ENCODE results near the gene SLC8A2. TPM values are rescaled to one million over a fixed set of nuclear protein-coding genes. Genes with fewer than 3 reads are reported as not detected.
A peak's percentile ranks its signal among the peaks of the same experiment; 100 is the strongest.

Gene SLC8A2
- total RNA-seq, 2 experiments from 2014 or later: not detected

DNA sequence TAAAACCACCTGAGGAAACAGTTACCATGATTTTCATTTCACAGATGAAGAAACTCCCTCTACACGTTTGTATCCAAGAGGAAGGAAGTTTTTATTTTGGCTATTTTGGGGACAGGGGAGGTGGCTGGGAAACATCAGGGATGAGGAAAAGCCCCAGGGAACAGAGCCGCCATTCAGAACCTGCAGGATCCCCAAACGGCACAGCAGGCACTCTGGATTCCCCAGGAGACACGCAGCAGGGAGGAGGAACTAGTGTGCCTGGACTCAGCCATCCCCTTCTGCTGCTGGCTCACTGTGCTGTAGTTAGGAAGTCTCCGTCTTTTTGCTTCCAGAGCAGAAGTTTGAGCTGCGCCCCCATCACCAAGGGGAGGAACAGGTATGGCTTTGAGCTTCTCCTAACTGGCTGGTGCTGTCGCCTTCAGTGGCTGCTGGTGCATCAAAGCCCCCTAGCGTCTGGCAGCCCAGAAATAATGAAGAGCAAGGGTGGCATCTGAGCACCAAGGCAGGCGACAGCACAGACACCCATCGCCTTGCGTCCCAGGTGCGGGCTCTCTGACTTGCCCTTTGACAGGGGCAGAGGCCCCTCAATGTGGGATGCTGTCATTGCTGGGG is 38.9 kb upstream of the SLC8A2 start:
- Mint-ChIP-seq H3K4me1 (peaks cover 55% of the 10 kb centered on the region), H3K27me3 (no peaks in the 10 kb centered on the region), H3K36me3 (ENCODE audit: low read depth) (peaks cover 18% of the 10 kb centered on the region), H3K4me3 (no peak overlapping the region), H3K27ac (peak overlapping the region; percentile 60), H3K9me3 (no peaks in the 10 kb centered on the region)
- DNase-seq: no peak
- CTCF ChIA-PET: interaction anchor here (0.6 to 5.0 kb wide), 6 partner anchors 8 to 27 kb away, joined by 3 to 17 read pairs (median 3); partner anchors contain the start of gene KPTN
- POLR2A ChIA-PET: interaction anchor here (0.7 kb wide), 1 partner anchor 12 kb away, joined by 3 read pairs; no protein-coding TSS in a partner anchor

DNA sequence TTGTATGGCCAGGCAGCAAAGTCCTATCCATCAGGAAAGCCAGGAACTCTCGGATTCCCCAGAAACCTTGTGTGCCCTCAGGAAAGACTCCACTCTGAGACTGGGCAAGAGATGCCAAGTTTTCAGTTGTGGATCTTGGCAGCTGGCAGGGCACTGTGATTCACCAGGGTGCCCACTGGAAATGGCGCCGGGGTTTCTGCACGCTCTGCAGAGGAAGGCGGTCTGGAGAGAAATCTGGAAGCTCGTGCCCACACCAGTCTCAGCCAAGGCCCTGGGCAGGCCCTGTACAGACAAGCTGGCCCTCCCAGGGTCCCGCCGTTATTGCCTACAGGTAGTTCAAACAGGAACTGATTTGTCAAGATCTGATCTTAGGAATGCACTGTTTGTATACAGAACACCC is 38.3 kb upstream of the SLC8A2 start:
- peak overlapping the region; percentile 60 for H3K27ac Mint-ChIP-seq
- H3K4me1 Mint-ChIP-seq: peaks cover 52% of the 10 kb centered on the region
- POLR2A ChIA-PET: interaction anchor here (0.5 to 0.7 kb wide), 2 partner anchors 11 to 39 kb away, joined by 3 read pairs; no protein-coding TSS in a partner anchor
- peaks cover 19% of the 10 kb centered on the region for H3K36me3 Mint-ChIP-seq (ENCODE audit: low read depth)
- CTCF ChIA-PET: interaction anchor here (1.2 to 5.0 kb wide), 2 partner anchors 20 to 26 kb away, joined by 3 to 17 read pairs; partner anchors contain the start of gene KPTN
- DNase-seq: no peak
- H3K27me3 Mint-ChIP-seq: no peaks in the 10 kb centered on the region
- H3K4me3 Mint-ChIP-seq: no peak overlapping the region
- H3K9me3 Mint-ChIP-seq: no peaks in the 10 kb centered on the region

DNA sequence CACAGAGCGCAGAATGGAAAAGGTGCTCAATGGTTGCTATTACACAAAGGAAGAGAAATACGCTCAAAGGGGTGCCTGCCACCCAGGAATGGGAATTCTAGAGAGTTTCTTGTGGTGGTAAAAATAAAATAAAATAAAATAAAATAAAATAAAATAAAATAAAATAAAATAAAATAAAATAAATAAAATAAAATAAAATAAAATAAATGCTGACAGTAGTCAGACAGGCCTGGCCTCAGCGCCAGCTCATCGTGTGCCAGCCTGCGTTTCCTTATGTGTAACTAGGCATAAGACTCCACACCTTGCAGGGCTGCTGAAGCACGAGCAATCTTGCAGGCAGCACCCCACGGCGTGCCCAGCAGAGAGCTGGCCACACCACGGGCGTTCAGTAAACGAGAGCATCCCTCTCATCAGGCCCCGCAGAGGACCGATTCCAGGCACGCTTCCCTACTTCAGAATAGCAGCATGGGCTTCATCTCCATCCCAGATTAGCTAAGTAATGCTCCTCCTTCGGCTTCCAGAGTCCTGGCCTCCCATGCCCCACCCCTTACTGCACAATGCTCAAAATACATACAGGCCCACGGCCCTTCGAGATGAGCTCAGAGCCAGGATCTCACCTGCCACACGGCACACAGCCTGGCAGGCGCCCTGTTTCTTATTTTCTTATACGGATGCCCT is 37.6 kb upstream of the SLC8A2 start:
- peaks cover 15% of the 10 kb centered on the region for H3K36me3 Mint-ChIP-seq (ENCODE audit: low read depth)
- no peaks in the 10 kb centered on the region for H3K9me3 Mint-ChIP-seq
- no peak overlapping the region for H3K27ac Mint-ChIP-seq
- H3K4me1 Mint-ChIP-seq: peaks cover 49% of the 10 kb centered on the region
- ChIA-PET CTCF (interaction anchor here (0.5 to 1.2 kb wide), 2 partner anchors 19 to 669 kb away, joined by 3 to 5 read pairs; no protein-coding TSS in a partner anchor), POLR2A (no interaction called here)
- H3K4me3 Mint-ChIP-seq: no peak overlapping the region
- DNase-seq: no peak
- no peaks in the 10 kb centered on the region for H3K27me3 Mint-ChIP-seq

DNA sequence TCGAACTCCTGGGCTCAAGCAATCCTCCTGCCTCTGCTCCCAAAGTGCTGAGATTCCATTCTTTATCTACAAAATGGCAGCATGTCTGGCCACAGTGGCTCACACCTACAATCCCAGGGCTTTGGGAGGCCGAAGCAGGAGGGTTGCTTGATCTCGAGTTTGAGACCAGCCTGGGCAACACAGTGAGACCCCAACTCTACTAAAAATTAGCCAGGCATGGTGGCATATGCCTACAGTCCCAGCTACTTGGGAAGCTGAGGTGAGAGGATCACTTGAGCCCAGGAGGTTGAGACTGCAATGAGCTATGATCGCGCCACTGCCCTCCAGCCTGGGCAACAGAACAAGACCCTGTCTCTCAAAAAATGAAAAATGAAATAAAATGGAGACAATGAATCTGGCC is 37.0 kb upstream of the SLC8A2 start:
- DNase-seq: no peak
- POLR2A ChIA-PET: no interaction called here
- Mint-ChIP-seq H3K4me1 (peaks cover 45% of the 10 kb centered on the region), H3K27ac (no peak overlapping the region), H3K27me3 (no peaks in the 10 kb centered on the region), H3K36me3 (ENCODE audit: low read depth) (peaks cover 12% of the 10 kb centered on the region), H3K9me3 (no peaks in the 10 kb centered on the region), H3K4me3 (no peak overlapping the region)
- CTCF ChIA-PET: interaction anchor here (0.6 kb wide), 2 partner anchors 52 to 213 kb away, joined by 3 read pairs; no protein-coding TSS in a partner anchor

DNA sequence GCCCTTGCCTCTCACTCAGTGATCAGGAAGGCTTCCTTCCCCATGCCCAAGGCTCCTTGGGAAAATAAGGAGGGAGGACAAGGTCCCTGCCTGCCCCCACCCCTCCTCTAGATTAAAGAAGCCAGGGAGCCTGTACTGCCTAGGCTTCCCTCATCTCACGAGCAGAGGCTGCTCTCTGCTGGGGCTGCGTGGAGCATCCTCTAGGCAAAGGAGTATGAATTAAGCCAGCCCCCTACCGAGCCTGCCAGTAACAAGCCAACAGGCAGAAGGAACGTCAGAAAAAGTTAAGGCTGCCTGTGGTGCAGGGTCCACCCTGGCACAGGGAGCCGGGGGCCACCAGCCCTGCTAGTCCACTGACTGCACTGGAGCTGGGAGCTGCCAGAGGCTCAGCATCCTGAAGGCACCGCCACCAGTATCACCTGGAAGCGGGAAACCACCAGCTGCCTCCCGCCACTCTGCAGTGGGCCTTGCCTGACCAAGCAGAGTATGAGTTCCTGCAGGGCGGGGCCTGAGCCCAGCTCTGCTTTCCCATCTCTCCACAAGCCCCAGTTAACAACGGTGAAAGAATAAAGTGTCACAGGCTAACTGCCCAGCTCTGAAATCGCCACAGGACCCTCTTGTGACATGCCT is 36.3 kb upstream of the SLC8A2 start:
- no peaks in the 10 kb centered on the region for H3K27me3 Mint-ChIP-seq
- H3K4me1 Mint-ChIP-seq: peaks cover 40% of the 10 kb centered on the region
- ChIA-PET POLR2A (no interaction called here), CTCF (interaction anchor here (0.6 to 1.2 kb wide), 4 partner anchors 24 to 214 kb away, joined by 3 read pairs; partner anchors contain the start of gene KPTN)
- peak overlapping the region; percentile 5 for H3K27ac Mint-ChIP-seq
- peaks cover 14% of the 10 kb centered on the region for H3K36me3 Mint-ChIP-seq (ENCODE audit: low read depth)
- H3K4me3 Mint-ChIP-seq: no peak overlapping the region
- no peak for DNase-seq
- H3K9me3 Mint-ChIP-seq: no peaks in the 10 kb centered on the region

DNA sequence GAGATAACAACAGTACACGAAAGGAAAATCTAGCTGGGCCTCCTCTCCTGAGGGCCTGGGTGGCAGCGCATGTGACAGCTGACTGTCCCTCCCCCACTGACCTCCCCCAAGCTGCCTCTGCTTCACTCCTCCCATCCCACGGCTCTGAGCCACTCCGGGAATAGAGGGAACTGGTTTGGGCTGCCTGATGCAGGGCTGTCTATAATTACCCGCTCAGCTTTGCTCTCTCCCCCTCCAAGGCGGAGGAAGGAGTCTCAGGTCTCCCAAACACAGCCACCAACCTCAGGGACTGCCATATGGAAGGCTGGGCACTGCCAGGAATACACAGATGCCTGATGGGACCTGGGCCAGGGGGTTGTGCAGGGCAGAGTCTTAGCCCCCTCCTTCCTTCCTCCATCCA is 35.3 kb upstream of the SLC8A2 start:
- H3K4me3 Mint-ChIP-seq: no peak overlapping the region

DNA sequence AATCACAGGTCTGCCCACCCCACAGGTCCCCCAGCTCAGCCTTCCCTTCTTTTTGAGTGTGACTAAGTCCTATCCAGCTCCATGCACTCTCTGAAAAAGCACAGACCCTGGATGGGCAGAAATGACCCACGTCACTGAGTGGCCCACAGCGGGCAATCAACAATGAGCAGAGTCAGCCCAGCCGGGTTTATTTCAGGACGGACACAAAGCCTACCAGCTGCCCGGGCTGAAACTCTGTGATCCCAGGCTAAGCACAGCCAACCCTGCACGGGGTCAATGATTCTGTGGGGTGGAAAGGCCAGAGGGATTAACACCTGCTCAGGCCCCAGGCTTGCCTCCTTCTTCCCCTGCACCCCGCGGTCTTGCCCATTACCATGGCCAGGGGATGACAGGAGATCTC is 34.8 kb upstream of the SLC8A2 start:
- Mint-ChIP-seq H3K4me3 (no peak overlapping the region), H3K27me3 (no peaks in the 10 kb centered on the region), H3K4me1 (peaks cover 24% of the 10 kb centered on the region), H3K9me3 (no peaks in the 10 kb centered on the region), H3K36me3 (ENCODE audit: low read depth) (peaks cover 21% of the 10 kb centered on the region), H3K27ac (no peak overlapping the region)
- no peak for DNase-seq
- CTCF ChIA-PET: interaction anchor here (1.6 kb wide), 1 partner anchor 9 kb away, joined by 4 read pairs; no protein-coding TSS in a partner anchor
- POLR2A ChIA-PET: no interaction called here

More for the DNA sequence above, 35.3 kb upstream of the SLC8A2 start:
- no peaks in the 10 kb centered on the region for H3K27me3 Mint-ChIP-seq
- peaks cover 16% of the 10 kb centered on the region for H3K36me3 Mint-ChIP-seq (ENCODE audit: low read depth)
- no peak overlapping the region for H3K27ac Mint-ChIP-seq
- CTCF ChIA-PET: interaction anchor here (1.2 to 1.6 kb wide), 2 partner anchors 9 to 25 kb away, joined by 3 to 4 read pairs; no protein-coding TSS in a partner anchor
- H3K9me3 Mint-ChIP-seq: no peaks in the 10 kb centered on the region
- no peak for DNase-seq
- POLR2A ChIA-PET: no interaction called here
- H3K4me1 Mint-ChIP-seq: peaks cover 29% of the 10 kb centered on the region

DNA sequence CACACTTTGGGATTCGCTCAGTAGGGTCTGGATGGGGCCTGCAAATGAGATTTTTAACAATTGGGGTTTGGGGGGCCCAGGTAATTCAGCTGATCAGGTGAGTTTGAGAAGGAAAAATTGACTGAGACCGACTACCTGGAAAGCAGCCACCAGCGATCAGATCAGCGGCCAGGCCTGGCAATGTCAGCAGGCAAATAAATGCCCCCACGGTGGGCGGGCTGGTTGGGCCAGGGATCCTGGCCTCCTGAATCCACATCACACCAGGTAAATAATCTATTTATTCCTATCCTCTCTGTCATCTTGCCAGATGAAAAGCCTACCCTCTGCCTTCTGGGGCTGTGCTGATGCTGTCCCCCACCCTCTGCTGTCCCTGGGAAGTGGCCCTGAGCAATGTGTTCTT is 33.8 kb upstream of the SLC8A2 start:
- no peak for DNase-seq
- Mint-ChIP-seq H3K4me3 (no peak overlapping the region), H3K36me3 (ENCODE audit: low read depth) (peaks cover 24% of the 10 kb centered on the region), H3K9me3 (no peaks in the 10 kb centered on the region), H3K27ac (no peak overlapping the region), H3K27me3 (no peaks in the 10 kb centered on the region), H3K4me1 (peaks cover 14% of the 10 kb centered on the region)
- ChIA-PET CTCF (interaction anchor here (1.6 kb wide), 1 partner anchor 10 kb away, joined by 4 read pairs; no protein-coding TSS in a partner anchor), POLR2A (no interaction called here)

DNA sequence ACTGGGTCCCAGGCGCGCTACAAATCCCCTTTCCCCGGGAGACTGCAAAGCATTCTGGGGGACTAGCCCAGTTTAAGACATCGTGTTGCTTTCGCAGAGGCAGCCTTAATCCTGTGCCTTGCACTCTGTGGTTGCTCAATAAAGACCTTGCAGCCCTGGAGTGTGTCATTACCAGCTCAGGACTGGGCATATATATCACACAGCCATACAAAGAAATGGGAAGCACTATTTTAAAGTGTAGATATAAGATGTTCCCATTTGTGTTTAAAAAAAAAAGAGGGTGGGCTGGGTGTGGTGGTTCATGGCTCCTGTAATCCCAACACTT is 32.1 kb upstream of the SLC8A2 start:
- no peak for DNase-seq
- Mint-ChIP-seq H3K27ac (no peak overlapping the region), H3K27me3 (no peaks in the 10 kb centered on the region), H3K4me3 (no peak overlapping the region), H3K9me3 (no peaks in the 10 kb centered on the region), H3K4me1 (peaks cover 1% of the 10 kb centered on the region), H3K36me3 (ENCODE audit: low read depth) (peaks cover 27% of the 10 kb centered on the region)
- ChIA-PET CTCF (interaction anchor here (0.6 to 1.4 kb wide), 4 partner anchors 10 to 206 kb away, joined by 3 to 6 read pairs (median 3); partner anchors contain the start of gene KPTN), POLR2A (no interaction called here)

DNA sequence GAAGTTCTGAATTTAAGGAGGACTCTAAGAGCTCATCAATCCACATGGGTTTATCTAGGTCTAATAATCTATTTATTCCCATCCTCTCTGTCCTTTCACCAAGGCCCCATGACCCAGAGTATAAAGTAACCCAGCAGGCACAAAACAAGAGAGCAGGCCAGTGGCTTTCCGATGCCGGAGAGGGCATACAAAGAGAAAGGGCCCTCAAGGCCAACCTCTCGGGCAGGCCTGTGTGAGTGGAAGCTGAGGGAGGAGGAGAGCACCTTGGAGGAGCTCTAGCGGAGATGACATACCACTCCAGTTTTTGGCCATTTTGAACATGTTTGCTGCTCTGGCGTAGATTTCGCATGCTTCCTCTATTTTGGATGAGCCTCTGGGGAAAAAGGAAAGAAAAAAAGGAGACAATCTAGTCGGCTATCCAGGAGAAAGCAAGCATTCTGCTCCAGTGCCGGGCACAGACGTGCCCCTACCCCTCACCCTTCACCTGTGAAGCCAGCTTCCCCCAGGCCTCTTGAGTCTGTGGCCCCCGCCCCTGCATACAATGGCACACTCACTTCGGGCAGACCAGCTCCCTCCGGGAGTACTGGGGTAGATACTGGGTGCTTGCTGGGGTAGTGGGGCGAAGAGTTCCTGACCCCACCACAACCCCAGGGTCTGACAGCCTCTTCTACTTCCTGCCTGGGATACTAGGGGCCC is 31.6 kb upstream of the SLC8A2 start:
- Mint-ChIP-seq H3K36me3 (ENCODE audit: low read depth) (peaks cover 29% of the 10 kb centered on the region), H3K4me3 (no peak overlapping the region), H3K27me3 (no peaks in the 10 kb centered on the region), H3K9me3 (no peaks in the 10 kb centered on the region), H3K4me1 (peaks cover 1% of the 10 kb centered on the region), H3K27ac (no peak overlapping the region)
- POLR2A ChIA-PET: no interaction called here
- DNase-seq: no peak
- CTCF ChIA-PET: interaction anchor here (0.6 to 2.2 kb wide), 4 partner anchors 12 to 206 kb away, joined by 3 to 6 read pairs (median 4); partner anchors contain the start of genes KPTN and NAPA

DNA sequence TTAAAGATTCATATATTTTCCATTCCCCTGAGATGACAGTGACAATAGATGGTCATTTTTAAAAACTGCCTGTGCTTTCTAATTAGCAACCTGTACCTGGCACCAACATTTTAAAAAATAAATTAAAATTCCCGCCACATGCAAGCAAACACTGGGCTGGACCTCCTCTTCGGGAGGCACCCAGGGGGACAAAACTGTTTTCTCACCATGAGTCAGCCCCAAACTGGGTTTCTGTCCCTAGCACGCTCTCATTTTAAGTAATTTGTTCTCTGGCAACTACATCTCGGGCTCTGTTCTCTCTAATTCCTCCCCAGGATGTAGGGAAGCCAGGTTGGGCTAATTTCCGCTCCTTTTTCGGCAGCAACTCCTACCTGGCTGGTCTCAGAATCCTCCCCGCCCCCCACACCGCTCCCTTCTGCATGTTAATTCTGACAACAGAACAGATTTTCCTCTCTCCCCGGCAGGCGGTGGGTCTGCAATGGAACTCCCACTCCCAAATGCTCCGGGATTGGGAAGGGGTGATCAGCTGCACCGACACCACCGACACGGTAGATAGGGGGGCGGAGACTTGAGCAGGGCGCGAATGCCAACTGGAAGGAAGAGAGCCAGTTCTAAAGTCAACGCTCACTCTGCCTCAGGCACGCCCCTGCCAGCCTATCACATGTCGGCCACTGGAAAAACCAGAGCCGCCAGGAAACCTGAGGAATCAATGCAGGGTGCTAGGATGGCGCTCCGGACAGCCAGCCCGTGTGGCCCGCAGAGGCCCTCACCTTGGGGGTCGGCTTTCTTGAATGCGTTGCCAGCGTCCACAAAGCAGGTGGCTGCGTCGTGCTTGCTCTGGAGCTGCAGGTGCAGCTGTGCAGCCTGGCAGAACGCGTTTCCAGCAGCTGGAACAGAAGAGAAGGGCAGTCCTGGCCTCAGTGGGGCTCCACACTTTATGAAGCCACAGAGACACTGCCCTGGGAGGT is 28.5 kb upstream of the SLC8A2 start:
- Mint-ChIP-seq H3K27ac (no peak overlapping the region), H3K9me3 (no peaks in the 10 kb centered on the region), H3K36me3 (ENCODE audit: low read depth) (peaks cover 38% of the 10 kb centered on the region)

More for the DNA sequence above, 28.5 kb upstream of the SLC8A2 start:
- DNase-seq: no peak
- Mint-ChIP-seq H3K4me1 (peaks cover 5% of the 10 kb centered on the region), H3K4me3 (no peak overlapping the region), H3K27me3 (no peaks in the 10 kb centered on the region)
- CTCF ChIA-PET: interaction anchor here (0.6 to 1.4 kb wide), 3 partner anchors 16 to 110 kb away, joined by 3 to 7 read pairs (median 6); partner anchors contain the start of gene KPTN
- POLR2A ChIA-PET: no interaction called here

Measured in activated CD4-positive, alpha-beta T cell treated with anti-CD3 and anti-CD28 coated beads, Interleukin-2, amount 10 ng/mL, durations not matched to agents 7 days and 5 days (primary cell).